Uterus (tissue), 2 donors: Measurements from ENCODE around the gene CACNA1B.
"Not testable (repeated sequence)": the region's sequence is repeated elsewhere in the genome, so short reads cannot be mapped to it uniquely, and the experiment has no call there.

Experiments
- CTCF ChIP-seq, 4 experiments: fragments of 200-600 bp in 2 of 4; fragments of 450-650 bp in 2 of 4; sonication (generic) in 2 of 4; IDR thresholded peaks; one replicate each; pipeline ENCODE4 v1.5.1; 2016 to 2019; ENCODE audit warnings: antibody characterized with exemption in 4 of 4, mild to moderate bottlenecking in 2 of 4, moderate library complexity in 1 of 4
- POLR2A ChIP-seq, 2 donors: fragments of 450-650 bp; IDR thresholded peaks; one replicate each; pipeline ENCODE4 v1.6.1; 2016; ENCODE audit warnings: antibody characterized with exemption in 2 of 2, mild to moderate bottlenecking in 1 of 2, moderate library complexity in 1 of 2

DNA sequence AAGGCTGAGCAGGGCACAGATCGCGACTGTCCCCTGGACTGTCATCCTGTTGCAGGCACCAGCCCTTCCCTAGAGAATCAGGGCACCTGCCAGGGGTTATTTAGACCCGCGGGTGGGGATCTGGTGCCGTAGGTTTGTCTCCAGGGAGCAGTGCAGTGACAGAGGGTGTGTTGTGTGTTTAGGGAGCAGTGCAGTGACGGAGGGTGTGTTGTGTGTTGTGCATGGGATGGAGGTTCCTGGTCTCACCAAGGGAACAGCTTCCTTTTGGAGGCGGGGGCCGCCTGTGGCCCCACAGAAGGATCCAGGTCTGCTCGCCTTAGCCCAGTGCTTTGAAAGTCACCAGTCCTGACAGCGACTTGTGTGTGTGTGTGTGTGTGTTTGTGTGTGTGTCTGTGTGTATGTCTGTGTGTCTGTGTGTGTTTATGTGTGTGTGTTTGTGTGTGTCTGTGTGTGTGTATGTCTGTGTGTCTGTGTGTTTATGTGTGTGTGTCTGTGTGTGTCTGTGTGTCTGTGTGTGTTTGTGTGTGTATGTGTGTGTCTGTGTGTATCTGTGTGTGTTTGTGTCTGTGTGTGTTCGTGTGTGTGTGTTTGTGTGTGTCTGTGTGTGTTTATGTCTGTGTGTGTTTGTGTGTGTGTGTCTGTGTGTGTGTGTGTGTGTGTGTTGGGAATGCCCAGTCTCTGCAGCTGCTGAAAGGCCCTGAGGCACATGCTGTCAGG is 265.1 kb downstream of the CACNA1B start:
- not testable (repeated sequence) for TF ChIP-seq CTCF, POLR2A (IDR thresholded peaks at IDR 0.05)
